Neural progenitor cell (in vitro differentiated cells): Measurements from ENCODE around the gene UBR2.

ENCODE experiments used
- CTCF ChIP-seq: fragments of 200-600 bp; sonication (generic); IDR thresholded peaks from 2 replicates; pipeline ENCODE4 v1.5.1; 2017; ENCODE audit warnings: antibody characterized with exemption, mild to moderate bottlenecking
- EZH2 ChIP-seq: fragments of 200-600 bp; sonication (generic); IDR thresholded peaks from 2 replicates; pipeline ENCODE4 v1.6.1; 2017; ENCODE audit warnings: antibody characterized with exemption, mild to moderate bottlenecking, moderate library complexity
- EZH2phosphoT487 ChIP-seq: fragments of 200-600 bp; sonication (generic); IDR thresholded peaks from 2 replicates; pipeline ENCODE4 v1.6.1; 2017; ENCODE audit warnings: antibody characterized with exemption

GRCh38 chr6:42696526-42697267 lies 132.9 kb downstream of the UBR2 start:
- TF ChIP-seq CTCF (no peak), EZH2 (no peak), EZH2phosphoT487 (no peak)
